SHP77 treated with DMSO at 0.1 percent for 48 hours (cell line): ENCODE results near the gene INPP4B.
"Not testable (repeated sequence)": the region's sequence is repeated elsewhere in the genome, so short reads cannot be mapped to it uniquely, and the experiment has no call there.

Source experiments
- DNase-seq: peaks from one replicate; lab custom pipeline; 2025; lab: John Stamatoyannopoulos, UW

Gene INPP4B

DNA sequence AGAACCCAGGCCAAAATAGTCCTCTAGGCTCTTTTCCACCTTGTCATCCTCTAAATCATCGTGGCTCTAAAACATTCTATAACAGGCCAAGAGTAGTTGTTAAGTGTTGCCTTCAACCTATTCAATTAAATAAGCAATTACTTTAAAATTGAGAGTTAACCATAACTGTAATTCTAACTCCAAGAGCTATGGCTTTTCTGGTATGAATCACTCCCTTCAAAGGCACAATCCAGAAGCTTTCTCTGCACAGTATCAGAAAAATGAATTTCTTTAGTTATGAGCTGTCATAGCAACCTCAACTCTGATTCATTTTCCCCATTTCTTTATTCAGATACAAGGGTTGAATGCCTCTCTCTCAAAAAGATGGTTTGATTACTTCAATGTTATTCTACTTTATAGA, 21.7 kb downstream of the INPP4B start:
- DNase-seq = no peak

DNA sequence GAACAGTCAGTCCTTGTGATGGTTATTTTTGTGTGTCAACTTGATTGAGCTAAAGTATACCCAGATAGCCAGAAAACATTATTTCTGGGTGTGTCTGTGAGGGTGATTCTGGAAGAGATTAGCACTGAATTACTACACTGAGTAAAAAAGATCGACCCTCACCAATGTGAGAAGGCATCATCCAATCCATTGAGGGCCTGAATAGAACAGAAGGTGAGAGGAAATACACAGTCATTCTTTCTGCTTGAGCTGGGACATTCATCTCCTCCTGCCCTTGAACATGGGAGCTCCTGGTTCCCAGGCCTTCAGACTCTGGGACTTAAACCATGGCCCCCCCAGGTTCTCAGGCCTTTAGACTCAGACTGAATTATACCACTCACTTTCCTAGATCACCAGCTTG, 22.3 kb downstream of the INPP4B start:
- no peak for DNase-seq

DNA sequence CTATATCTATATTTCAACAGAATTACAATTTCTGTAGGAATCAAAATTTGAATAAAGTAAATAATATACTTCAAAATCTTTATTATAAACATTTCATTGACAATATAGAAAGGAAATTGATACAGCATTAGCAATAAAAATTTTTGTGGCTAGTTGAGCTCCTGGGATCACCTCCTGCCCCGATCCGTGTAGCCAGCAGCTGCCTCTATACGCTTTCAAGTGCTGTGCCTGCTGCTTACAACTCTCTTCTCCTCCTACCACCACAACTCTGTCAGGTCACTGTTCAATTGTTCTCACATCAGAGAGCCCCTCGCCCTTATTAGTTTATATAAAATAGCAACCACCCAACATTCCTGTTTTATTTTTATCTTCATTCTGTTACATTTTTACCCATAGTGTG, 27.6 kb downstream of the INPP4B start:
- DNase-seq = no peak

DNA sequence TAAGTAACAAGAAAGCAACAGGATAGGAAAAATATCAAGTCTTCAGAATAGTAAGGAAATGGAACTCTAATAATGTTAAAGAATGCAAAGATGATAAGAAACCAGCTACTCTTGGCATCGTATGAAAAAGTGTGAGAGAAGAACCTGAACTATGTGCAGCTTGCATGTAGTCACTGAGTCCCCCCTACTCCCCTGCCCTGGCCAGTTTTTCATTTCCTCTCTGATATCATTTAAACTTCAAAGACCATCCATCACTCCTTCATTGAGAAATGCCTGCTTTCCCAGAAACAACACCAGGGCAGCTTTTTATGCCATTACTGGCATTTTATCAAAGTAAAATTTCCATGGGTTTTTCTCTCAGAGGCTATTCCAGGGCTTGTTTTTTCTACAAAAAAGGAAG, 28.1 kb downstream of the INPP4B start:
- DNase-seq = no peak

DNA sequence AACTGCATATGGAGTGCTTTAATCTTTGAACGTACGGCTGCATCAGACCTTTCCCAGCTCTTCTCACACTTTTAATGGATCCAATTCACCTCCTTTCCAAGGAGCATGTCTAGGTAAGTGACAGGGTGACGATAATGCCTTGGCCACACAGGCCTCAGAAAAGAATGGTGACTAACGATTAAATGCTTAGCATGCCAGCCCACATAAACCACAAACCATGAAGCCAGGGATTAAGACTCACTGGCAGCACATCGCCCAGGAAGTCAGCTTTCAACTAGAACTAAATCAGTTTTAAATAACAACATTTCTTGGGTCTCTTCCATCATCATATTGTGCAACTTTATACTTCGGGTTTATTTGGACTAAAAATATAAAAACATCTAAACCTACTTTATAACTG, 28.7 kb downstream of the INPP4B start:
- DNase-seq = no peak

DNA sequence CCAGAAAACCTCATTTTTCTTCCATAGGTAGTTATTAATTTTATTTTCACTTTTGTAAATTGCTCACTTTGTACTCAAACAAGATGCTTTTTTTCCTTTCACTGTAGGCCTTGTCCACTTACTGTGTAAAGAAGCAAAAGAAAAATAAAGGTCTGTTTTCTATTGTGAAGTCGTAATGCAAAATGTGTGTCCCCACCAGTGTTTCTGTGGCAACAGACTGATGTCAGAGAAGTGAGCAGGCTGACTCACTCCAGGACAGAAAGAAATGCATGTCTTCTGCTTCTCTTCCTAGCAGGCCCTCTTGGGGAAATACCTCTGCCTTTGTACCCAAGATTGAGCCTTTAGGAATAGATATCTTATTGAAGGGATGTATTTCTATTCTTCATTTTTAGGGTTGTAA, 30.3 kb downstream of the INPP4B start:
- DNase-seq = no peak

DNA sequence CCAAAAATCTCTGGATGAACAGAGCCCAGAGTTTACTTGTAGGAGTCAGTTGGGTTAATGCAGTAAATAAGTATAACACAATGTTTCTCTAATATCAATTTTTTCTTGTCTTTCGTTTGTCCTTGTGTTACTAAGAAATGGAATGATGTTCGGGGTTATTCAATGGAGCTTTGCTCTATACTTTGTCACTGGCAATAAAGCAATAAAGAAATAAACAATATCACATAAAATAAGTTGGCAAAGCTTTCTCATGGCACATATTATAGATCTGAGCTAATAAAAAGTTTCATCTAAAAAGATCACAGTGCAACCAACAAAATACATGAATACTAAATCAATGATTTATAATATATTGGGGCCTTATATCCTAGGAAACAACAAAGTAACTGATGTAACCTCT, 32.7 kb downstream of the INPP4B start:
- DNase-seq = no peak

DNA sequence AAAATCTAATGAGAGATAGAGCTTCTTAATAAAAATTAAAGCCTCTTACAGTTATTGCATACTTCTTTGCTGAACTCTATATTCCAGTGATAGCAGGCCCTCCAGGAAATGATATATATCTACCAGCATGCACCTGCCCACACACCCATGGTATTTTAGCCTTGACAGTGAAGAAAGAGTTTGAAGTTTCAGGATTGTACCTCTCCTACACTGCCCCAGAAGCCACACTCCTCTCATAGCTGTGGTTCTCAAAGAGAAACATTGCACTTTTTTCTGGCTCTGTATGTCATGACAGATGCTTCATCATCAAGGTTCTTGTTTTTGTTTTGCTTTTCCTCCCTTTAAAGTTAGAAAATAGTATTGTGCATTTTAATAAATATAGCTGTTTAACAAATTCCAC, 34.0 kb downstream of the INPP4B start:
- DNase-seq = no peak

DNA sequence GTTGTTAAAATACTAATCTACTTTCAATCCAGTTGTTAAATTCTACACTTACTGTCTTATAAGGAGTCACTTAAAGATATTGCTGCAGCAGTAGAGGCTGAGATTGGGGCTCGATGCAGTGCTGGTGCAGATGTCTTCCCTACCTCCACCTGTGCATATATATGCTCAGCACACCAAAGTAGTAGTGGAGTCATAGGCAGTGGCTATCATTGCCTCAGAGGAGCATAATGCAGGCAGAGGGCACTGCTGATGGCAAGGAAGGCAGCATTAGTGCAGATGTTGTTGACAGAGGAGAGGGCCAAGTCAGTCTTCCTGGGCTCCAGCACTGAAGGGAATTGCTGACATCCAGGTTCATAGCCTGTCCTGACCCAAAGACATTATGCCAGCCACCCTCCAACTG, 35.1 kb downstream of the INPP4B start:
- DNase-seq = no peak

DNA sequence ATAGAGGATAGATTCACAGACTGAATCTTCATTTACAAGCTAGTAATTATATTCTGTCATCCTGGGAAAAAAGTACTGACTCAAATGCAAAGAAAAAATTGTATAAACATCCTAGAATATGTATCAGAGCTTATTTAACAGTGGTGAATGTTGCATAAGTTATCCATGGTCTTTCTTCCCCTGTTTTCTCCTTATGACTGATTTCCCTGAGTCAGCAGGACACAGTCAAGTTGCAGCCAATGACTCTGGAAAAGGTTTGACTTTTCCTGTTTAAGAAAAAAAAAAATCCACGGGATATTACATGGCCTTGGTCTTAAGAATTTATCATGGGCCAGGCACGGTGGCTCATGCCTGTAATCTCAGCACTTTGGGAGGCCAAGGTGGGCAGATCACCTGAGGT, 36.5 kb downstream of the INPP4B start:
- no peak for DNase-seq

DNA sequence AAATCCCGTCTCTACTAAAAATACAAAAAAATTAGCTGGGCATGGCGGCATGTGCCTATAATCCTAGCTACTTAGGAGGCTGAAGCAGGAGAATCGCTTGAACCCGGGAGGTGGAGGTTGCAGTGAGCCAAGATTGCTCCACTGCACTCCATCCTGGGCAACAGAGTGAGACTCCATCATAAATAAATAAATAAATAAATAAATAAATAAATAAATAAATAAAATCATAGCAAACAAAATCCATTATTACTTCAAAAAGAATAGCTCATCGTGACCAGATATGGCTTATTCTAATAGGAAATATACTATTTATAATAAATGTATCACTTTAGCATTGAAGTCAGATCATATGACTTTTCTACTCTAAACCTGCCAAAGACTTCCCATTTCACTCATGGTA, 42.2 kb downstream of the INPP4B start:
- not testable (repeated sequence) for DNase-seq

DNA sequence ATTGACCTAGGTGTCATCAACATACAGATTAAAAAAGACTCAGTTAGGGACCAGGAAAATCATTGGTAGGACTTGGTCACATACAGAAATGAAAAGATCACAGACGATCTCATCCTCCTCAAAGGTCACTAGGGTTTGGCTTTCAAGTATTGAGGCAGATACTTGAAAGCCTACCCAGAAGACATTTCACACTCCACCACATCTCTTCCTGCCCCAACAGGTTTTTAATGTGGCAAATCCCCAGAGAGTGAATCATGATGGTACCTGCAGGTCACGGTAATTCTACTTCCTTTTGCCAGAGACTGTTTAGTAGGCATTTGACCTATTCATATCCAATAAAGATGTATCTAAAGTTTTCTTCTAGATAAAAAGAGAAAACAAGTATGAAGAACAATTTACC, 44.1 kb downstream of the INPP4B start:
- DNase-seq = no peak

DNA sequence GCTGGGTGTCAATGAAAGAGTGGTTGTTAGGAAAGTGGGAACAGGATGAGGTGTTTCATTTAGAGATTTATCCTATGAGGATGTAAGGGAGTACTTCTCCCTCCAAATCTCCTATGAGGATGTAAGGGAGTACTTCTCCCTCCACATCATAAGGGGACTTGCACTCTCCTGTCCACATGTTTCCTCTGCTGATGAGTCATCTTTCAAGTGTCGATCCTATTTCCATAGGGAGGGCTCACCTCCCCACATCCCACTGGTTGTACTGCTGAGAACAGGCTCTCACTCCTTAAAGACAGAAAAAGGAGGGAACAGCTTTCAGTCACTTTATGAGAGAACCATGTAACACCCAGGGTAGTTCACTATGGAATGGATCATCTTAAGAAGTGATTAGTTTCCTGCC, 65.0 kb downstream of the INPP4B start:
- no peak for DNase-seq

DNA sequence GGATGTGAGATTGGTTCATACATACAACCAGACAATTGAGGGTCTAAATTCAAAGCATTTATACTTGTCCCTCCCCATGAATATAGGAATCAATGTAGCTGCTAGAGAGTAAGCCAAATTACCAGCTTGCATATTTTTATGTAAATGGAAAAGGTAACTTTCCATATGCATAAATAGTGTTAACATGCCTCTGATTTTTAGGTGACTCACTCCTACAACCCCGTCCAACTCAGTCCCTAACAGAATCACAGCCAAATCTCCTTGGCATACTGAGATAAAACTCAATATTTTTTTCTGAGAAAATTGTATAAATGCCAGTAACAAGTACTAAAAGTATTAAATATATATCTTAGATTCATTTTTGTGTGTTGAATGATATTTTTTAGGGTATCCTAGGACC, 67.2 kb downstream of the INPP4B start:
- no peak for DNase-seq

DNA sequence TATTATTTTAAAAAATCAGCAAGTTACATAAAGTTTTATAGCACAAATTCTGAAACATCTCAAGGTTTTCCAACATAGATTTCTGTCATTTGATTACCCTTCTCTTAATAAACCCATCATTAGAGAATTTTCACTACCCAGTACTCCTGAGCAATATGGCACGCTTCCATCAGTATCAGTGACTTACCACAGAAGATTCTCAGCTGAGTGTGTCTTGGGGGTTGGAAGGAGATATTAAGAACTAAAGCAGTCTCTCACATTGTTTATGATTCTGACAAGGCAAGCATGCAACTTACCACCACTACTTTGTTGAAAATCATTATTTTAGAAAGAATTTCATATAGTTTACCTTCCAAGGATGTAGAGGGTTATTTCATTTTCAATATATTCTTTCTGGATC, 67.7 kb downstream of the INPP4B start:
- DNase-seq = no peak

DNA sequence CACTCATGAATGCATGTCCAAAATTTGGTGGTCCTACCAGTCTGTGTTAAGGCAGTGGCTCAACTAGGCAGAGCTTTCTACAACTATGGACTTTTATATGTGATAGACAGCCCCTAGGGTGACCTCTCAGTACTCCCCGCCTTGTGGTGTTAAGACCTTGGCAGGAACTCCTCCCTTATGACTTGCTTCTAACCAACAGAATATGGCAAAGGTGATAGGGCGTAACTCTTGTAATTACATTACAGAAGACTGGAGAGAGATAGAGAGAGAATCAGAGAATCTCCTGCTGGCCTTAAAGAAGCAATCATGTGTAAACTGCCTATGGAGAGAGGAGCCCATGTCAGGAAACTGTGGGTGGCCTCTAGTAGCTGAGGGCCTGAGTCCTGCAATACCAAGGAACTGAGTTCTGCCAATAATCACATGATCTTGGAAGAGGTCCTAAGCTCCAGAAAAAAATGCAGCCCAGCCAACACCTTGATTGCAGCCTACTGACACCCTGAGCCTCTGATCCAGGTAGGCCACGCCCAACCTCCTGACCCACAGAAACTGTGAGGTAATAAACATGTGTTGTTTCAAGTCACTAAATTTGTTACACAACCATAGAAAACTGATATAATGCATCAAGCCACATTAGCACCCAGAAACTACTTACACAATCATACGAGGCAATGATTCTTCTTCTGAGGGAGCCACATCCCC, 68.9 kb downstream of the INPP4B start:
- DNase-seq = no peak

DNA sequence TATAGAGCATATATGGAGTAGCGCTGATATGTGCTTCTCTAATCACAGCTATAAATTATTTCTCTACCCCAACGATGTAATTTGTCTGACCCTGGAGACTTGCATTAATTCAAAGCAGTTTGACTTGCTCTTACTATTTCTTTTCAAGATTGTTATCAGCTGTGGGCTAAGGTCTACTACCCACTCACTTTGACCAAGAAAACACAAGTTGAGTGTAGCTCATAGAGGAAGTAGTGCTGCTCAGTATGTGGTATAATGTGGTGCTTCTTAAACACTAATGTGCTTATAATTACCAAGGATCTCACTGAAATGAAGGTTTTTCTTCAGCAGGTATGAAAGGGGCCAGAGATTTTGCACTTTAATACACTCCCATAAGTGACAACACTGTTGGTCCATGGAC, 70.1 kb downstream of the INPP4B start:
- no peak for DNase-seq

DNA sequence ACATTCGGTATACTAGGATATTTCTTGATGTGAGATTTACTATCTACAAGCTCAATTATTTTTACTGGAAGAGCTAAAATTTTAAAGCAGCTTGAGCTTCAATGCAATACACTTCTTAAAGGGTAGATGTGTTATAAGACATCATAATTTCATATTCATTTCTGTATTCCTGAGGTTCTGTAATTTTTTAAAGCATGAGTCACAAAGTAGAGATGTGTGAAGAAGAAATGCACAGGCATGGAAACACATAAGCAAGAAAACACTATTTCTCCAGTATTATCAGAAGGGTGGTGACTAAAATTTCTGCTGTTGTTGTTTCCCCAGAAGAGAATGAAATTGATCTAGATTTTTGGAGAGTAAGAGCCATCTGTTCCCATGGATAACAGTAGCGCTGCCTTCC, 72.6 kb downstream of the INPP4B start:
- DNase-seq = no peak

DNA sequence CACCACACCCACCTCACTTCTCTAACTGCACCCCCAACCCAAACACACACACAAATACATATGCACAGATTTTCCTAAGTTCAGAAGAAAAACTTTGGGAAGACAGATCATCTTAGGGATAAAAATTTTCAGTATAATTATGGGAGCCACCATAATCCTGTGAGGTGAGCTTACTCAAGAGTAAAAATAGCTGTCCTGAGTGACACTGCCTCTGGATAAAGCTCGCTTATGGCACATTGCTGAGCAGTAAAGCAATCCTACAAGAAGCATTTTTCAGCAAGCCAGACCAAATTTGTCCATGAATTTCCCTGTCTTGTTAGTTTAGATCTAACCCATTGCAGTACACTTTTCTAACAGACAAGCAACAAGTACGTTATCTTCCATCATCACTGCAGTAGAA, 83.8 kb downstream of the INPP4B start:
- no peak for DNase-seq

DNA sequence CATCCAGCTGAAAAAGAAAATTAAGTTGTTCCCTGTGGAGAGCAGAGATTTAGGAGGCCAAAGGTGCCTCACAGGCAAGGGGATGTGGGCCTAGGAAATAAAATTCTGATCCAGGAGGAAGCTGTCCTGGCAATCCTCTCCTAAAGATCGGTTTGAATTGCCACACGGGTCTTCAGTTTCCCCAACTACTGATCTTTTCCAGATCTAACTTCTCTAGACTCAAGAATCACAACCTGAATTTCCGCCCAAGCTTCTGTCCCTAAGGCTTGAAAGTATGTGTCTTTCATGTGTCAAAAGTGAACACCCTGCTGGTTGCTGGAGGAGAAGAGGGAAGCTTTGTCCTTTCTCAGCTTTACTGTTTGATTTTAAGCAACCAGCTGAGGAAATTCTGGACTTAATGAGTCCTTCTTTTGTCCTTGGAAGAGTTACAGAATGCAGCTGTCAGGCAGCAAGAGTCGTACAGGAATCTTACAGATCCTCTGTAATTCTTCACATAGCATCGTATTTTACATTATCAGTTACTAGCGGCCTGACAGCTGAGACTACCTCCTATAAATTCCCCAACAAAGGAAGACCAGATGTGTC, 93.8 kb downstream of the INPP4B start:
- no peak for DNase-seq

DNA sequence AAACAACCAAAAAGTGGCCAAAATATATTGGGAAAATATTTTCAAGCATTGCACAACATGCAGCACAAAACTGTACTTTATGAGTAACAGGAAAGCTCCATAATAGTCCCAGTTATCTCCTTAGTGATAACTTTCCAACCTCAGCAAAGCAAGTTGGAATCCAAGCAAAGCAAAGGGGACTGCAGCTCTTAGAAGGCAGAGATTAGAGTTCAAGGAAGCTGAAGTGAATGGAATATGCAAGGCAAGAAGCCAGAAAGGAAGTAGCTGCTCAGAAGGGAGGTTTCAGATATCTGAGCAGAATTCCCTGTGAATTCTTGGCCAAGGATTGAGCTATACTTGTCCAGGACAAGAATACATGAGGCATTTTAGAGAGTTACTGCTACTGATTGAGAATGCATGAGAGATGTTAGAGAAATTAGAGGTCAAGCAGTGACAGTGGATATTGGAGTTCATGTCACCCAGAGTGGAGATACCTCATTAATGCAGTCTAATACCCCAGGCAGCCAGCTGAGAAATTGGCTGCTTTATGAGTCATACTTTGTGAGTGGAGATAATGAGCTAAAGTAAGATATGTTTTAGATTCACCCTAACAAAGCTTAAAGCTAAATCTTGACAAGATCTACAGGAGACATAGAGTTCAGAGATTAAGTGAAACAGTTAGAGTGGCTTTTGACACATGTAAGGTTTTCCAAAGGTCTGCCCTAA, 102.8 kb downstream of the INPP4B start:
- no peak for DNase-seq

DNA sequence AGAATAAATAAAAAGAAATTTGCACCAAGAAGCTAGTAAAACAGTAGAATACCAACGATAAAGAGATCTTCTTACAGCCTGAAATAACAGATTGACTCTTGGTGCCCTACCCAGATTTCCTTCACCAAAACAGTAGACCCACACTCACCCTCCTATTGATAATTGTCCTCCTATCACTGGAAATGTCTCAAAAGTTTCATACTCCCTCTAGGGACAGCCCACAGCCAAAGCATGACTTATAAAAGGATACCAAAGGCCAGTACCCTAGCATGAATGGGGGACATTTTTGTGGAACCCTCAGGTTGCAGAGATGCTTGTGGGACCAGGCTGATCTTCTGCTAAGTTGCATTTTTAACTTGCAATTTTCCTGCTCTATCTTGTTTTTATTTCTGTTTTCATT, 104.1 kb downstream of the INPP4B start:
- no peak for DNase-seq

DNA sequence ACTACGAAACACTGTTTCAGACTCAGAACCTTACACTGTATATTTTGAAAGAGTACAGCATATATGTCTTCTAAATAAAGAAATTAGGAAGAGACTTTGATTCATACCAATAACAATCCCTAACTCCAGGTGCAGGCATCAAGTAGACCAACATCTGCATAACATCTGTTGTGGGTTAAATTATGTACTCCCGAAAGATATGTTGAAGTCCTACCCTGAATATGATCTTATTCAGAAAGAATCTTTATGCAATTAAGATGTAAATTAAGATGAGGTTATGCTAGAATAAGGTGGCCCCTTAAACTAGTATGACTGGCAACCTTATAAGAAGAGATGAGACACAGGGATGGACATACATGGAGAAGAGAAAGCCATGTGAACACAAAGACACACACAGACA, 117.9 kb downstream of the INPP4B start:
- no peak for DNase-seq

DNA sequence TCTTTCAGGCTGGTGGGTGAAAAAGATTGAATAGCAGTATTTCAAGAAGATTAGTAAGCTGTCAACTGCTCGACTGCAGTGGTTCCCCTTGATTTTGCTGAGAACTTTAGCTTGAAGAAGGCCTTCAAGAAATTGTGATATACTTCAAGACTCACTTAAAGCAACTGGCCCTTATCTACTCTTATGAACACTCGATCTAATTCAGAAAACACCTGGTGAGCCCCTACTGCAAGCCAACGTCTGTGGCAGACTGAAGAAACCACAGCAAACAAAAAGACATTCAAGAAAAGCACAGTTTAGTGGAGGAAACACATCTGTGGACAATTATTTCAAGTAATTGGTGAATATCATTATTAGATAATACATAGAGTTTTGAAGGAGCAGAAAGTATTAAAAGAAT, 119.0 kb downstream of the INPP4B start:
- no peak for DNase-seq
